ENCODE results near the gene CNTROB. TPM values are rescaled to one million over a fixed set of nuclear protein-coding genes. Genes with fewer than 3 reads are reported as not detected.
A peak's percentile ranks its signal among the peaks of the same experiment; 100 is the strongest.

The CNTROB gene
- polyA plus RNA-seq, 2 of the 4 experiments (the other 2 are of a cell fraction) = 23.2 to 57.0 TPM

DNA sequence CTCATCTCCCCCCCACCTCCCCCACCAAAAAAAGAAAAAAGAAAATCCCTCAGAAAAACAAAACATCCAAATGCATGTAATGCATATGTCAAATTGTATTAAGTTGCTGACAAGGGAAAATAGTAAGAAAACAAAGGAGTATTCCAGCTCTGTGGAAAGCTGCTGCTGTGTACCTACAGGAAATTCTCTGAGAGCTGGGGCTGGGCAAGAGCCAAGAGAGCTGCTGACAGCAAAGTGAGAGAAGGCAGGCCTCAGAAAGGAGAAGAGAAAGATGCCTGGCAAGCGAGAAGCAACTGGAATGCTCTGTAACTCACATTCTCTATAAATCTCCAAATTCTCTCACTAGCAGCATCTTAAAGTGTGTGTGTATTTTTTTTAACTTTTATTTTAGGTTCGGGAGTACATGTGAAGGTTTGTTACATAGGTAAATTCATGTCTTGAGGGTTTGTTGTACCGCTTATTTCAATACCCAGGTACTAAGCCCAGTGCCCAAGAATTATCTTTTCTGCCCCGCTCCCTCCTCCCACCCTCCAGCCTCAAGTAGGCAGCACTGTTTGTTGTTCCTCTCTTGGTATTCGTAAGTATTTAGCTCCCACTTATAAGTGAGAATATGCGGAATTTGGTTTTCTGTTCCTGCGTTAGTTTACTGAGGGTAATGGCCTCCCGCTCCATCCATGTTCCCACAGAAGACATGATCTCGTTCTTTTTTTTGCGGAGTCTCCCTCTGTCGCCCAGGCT, 24.4 kb downstream of the CNTROB start:
- no peak overlapping the region for H3K4me3 ChIP-seq
- ATAC-seq (no peak), DNase-seq (ENCODE audit: low read depth in 1 of 2, low spot score in 1 of 2) (no peak), FAIRE-seq (no peak)
- TF ChIP-seq JUN (IDR thresholded peaks at IDR 0.05) (no peak), MAFK (IDR thresholded peaks at IDR 0.05; ENCODE audit: partially characterized antibody) (peak; percentile 62)
- no peaks in the 10 kb centered on the region for H3K4me1 ChIP-seq
- 82% methylated on average over 11 of the region's 11 CpGs for WGBS (ENCODE audit: missing lambda C conversion rate)
- H3K9me3 ChIP-seq = no peaks in the 10 kb centered on the region
- no peak overlapping the region for H3K27ac ChIP-seq
- ChIA-PET POLR2A (no interaction called here), CTCF (interaction anchor here (0.6 to 33.2 kb wide), 5 partner anchors 14 to 85 kb away, joined by 3 to 470 read pairs (median 5); no protein-coding TSS in a partner anchor)
- H3K4me2 ChIP-seq = no peak overlapping the region

DNA sequence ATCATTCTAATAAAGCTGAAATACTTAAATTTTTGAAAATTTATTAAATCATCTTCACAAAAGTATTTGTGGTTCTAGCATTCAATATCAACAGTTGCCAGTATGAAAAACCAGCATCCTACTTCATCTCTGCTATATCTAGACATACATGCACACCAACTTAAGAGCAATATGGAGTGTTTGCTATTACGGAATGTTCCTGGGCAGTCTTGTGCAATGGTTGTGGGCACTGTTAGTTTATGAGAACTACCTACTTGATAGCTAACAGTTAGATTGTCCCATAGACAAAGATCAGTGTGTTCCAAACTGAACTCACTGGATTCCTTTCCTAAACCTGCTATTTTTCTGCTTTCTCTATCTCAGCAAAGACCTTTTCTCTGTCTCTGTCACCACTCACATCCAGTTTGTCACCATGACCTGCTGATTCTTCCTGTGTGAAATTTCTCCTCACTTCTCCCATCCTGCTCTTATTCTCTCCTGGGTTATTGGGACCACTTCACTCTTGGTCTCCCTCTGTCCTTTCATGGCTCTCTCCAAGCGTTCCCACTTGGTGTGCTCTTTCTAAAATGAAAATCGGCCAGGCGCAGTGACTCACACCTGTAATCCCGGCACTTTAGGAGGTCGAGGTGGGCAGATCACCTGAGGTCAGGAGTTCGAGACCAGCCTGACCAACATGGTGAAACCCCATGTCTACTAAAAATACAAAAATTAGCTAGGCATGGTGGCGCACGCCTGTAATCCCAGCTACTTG, 27.7 kb downstream of the CNTROB start:
- ATAC-seq = no peak; a peak in 1 of 6 replicates
- CTCF ChIA-PET = interaction anchor here (0.6 to 33.2 kb wide), 4 partner anchors 24 to 324 kb away, joined by 3 to 470 read pairs (median 4); no protein-coding TSS in a partner anchor
- no peak overlapping the region for H3K4me3 ChIP-seq
- peak overlapping the region in 1 of 2 experiments; percentile 23; a peak in 1 of 6 replicates for H3K27ac ChIP-seq
- TF ChIP-seq, protein P1, sequence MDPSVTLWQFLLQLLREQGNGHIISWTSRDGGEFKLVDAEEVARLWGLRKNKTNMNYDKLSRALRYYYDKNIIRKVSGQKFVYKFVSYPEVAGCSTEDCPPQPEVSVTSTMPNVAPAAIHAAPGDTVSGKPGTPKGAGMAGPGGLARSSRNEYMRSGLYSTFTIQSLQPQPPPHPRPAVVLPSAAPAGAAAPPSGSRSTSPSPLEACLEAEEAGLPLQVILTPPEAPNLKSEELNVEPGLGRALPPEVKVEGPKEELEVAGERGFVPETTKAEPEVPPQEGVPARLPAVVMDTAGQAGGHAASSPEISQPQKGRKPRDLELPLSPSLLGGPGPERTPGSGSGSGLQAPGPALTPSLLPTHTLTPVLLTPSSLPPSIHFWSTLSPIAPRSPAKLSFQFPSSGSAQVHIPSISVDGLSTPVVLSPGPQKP (IDR thresholded peaks at IDR 0.05; ENCODE audit: low read depth, low read length) = no peak
- TF ChIP-seq, protein P2, sequence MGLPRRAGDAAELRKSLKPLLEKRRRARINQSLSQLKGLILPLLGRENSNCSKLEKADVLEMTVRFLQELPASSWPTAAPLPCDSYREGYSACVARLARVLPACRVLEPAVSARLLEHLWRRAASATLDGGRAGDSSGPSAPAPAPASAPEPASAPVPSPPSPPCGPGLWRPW (IDR thresholded peaks at IDR 0.05) = no peak
- no peak for TF ChIP-seq BHLHE40 (IDR thresholded peaks at IDR 0.05; ENCODE audit: low read depth, low read length)
- no peak for TF ChIP-seq NR3C1 (IDR thresholded peaks at IDR 0.05)
- no peak for TF ChIP-seq JUNB (IDR thresholded peaks at IDR 0.05)
- TF ChIP-seq EP300 (IDR thresholded peaks at IDR 0.05) = no peak
- TF ChIP-seq RFX5 (IDR thresholded peaks at IDR 0.05) = no peak
- TF ChIP-seq HDAC2 (IDR thresholded peaks at IDR 0.05) = no peak
- TF ChIP-seq KDM5A (IDR thresholded peaks at IDR 0.05) = no peak
- no peak for TF ChIP-seq ZSCAN20 (CRISPR knock-in tag; IDR thresholded peaks at IDR 0.05)
- TF ChIP-seq KDM1A (IDR thresholded peaks at IDR 0.05; ENCODE audit: low read depth) = no peak
- TF ChIP-seq POLR2A (IDR thresholded peaks at IDR 0.05; ENCODE audit: low read length) = no peak
- TF ChIP-seq FOXS1 (CRISPR knock-in tag; IDR thresholded peaks at IDR 0.05) = no peak
- TF ChIP-seq RNF2 (IDR thresholded peaks at IDR 0.05; ENCODE audit: borderline replicate concordance, low read depth) = no peak
- TF ChIP-seq, protein P3, sequence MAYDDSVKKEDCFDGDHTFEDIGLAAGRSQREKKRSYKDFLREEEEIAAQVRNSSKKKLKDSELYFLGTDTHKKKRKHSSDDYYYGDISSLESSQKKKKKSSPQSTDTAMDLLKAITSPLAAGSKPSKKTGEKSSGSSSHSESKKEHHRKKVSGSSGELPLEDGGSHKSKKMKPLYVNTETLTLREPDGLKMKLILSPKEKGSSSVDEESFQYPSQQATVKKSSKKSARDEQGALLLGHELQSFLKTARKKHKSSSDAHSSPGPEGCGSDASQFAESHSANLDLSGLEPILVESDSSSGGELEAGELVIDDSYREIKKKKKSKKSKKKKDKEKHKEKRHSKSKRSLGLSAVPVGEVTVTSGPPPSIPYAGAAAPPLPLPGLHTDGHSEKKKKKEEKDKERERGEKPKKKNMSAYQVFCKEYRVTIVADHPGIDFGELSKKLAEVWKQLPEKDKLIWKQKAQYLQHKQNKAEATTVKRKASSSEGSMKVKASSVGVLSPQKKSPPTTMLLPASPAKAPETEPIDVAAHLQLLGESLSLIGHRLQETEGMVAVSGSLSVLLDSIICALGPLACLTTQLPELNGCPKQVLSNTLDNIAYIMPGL (CRISPR knock-in tag; IDR thresholded peaks at IDR 0.05; ENCODE audit: borderline replicate concordance) = no peak
- TF ChIP-seq, protein P4, sequence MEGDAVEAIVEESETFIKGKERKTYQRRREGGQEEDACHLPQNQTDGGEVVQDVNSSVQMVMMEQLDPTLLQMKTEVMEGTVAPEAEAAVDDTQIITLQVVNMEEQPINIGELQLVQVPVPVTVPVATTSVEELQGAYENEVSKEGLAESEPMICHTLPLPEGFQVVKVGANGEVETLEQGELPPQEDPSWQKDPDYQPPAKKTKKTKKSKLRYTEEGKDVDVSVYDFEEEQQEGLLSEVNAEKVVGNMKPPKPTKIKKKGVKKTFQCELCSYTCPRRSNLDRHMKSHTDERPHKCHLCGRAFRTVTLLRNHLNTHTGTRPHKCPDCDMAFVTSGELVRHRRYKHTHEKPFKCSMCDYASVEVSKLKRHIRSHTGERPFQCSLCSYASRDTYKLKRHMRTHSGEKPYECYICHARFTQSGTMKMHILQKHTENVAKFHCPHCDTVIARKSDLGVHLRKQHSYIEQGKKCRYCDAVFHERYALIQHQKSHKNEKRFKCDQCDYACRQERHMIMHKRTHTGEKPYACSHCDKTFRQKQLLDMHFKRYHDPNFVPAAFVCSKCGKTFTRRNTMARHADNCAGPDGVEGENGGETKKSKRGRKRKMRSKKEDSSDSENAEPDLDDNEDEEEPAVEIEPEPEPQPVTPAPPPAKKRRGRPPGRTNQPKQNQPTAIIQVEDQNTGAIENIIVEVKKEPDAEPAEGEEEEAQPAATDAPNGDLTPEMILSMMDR (IDR thresholded peaks at IDR 0.05) = no peak
- WGBS (ENCODE audit: missing lambda C conversion rate) = 71% methylated on average over 9 of the region's 9 CpGs
- peak; percentile 36 for FAIRE-seq
- no peak overlapping the region for H3K4me2 ChIP-seq
- no peak for DNase-seq (ENCODE audit: low read depth in 1 of 2, low spot score in 1 of 2)
- no peaks in the 10 kb centered on the region for H3K4me1 ChIP-seq
- POLR2A ChIA-PET = no interaction called here
- no peaks in the 10 kb centered on the region for H3K9me3 ChIP-seq
